GM23338 (cell line): ENCODE measurements around the gene TOP2A.

Experiments used
- CTCF ChIP-seq, 2 experiments: fragments of 200-600 bp in 1 of 2; sonication (generic) in 1 of 2; conservative IDR thresholded peaks; 2 replicates each; pipeline versions ENCODE4 v1.5.1 to v1.6.1; 2016 to 2017; ENCODE audit warnings: antibody characterized with exemption in 2 of 2, low read depth in 2 of 2, mild to moderate bottlenecking in 2 of 2, moderate library complexity in 1 of 2
- EZH2phosphoT487 ChIP-seq: fragments of 200-600 bp; sonication (generic); IDR thresholded peaks from one replicate; pipeline ENCODE4 v1.8.1; 2018; ENCODE audit warnings: antibody characterized with exemption; ENCODE audit not compliant: unreplicated experiment

- TF ChIP-seq CTCF (conservative IDR thresholded peaks at IDR 0.05; ENCODE audit: low read depth in 2 of 2) (no peak), EZH2phosphoT487 (no peak)
These were observed 43.5 kb upstream of the TOP2A start for GRCh38 chr17:40460968-40461731.
